Inflammatory macrophage treated with lipopolysaccharide for 4 hours (primary cell): ENCODE data around the gene SMAD5.

Source experiments
- DNase-seq: peaks from one replicate; pipeline ENCODE4 v3.0.0-alpha.2; 2020

Gene SMAD5

DNA sequence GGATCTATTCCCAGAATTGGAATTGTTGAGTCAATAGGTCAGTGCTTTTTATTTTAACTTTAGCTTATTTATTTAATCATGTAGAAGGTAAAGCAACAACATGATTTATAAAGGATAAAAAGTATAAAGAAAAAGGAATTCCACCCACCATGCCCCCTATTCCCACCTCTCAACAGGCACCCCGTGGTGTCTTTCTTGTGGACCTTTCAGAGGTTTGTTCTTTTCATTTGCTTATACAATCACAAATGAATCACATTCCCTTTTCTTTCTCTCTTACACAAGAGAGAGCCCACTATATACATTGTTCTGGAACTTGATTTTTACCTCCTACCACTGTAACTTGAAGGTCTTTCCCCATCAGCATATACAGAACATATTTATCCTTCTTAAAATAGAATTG is 97.5 kb downstream of the SMAD5 start:
- DNase-seq, result no peak

DNA sequence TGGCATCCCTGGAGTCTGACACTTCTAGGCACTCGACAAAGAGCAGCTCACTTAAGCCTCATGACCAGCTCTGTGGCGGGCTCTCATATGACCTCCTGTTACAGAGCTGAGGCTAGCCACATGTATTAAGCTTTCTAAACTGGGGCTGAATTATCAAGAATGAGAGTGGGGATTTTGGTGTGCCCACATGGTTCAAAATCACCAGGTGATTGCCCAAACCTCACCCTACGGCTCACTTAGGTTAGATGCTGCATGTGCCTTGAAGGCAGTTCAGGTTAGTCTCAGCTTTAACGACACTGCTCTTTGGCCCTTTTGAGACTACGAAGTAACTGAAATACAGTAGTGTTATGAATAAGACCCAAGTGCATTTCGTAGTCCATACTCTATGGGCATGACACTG is 99.7 kb downstream of the SMAD5 start:
- no peak for DNase-seq
